GM13977 (cell line): ENCODE results near the gene SPAG5.
A peak's percentile ranks its signal among the peaks of the same experiment; 100 is the strongest.

ENCODE experiments used
- DNase-seq: peaks from one replicate; pipeline ENCODE4 v3.0.0; 2012; ENCODE audit warnings: low spot score
- in situ Hi-C: fragments of 300-500 bp; cut with MboI; formaldehyde crosslinking; loops from one replicate; pipeline ENCODE4 v1.12.0; 2022; ENCODE audit warnings: low sequenced_read_pairs, low pct_unique_long_range_greater_than_20kb, mixed read lengths, inconsistent platforms; ENCODE audit not compliant: unreplicated experiment
- TF ChIP-seq, protein P1 (sequence below): IDR thresholded peaks from 2 replicates; pipeline ENCODE4 v1.5.1; 2012; ENCODE audit warnings: mild to moderate bottlenecking, control low read depth; ENCODE audit not compliant: insufficient read depth; ENCODE audit errors: extremely low read depth, missing control alignments

Gene SPAG5

DNA sequence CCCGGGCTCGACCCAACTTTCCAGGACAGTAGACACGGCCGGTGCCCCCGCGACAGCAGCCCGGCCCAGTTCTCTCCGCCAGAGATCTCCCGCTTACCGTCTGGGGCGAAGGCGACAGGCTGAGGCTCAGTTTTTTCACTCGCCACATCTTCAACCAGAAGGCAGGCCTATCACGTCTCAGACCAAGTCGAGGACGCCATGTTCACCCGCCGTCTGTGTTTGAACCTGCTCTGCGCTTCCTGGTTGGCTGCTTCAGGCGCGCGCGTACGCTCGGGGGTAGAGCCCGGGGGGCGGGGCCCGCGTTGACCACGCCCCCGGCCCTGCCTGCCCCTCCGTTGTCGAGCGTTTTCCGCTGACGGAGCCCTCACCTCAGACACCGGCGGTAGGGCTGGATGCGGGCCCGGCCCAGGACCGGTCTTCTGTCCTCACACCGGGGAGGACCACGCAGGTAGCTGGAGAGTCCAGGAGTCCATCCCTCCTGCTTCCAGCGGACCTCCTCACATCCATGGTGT, at the start of gene SPAG5:
TSS of gene SPAG5 (minus strand) at position 227 of the 512 bp plus-strand sequence. CDS start at position 148, 79 bp downstream.
- peak; percentile 98 for DNase-seq
- in situ Hi-C loops, result no loop called here
- TF ChIP-seq, protein P1, sequence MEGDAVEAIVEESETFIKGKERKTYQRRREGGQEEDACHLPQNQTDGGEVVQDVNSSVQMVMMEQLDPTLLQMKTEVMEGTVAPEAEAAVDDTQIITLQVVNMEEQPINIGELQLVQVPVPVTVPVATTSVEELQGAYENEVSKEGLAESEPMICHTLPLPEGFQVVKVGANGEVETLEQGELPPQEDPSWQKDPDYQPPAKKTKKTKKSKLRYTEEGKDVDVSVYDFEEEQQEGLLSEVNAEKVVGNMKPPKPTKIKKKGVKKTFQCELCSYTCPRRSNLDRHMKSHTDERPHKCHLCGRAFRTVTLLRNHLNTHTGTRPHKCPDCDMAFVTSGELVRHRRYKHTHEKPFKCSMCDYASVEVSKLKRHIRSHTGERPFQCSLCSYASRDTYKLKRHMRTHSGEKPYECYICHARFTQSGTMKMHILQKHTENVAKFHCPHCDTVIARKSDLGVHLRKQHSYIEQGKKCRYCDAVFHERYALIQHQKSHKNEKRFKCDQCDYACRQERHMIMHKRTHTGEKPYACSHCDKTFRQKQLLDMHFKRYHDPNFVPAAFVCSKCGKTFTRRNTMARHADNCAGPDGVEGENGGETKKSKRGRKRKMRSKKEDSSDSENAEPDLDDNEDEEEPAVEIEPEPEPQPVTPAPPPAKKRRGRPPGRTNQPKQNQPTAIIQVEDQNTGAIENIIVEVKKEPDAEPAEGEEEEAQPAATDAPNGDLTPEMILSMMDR, result no peak

- TF ChIP-seq, protein P1, result no peak
- DNase-seq, result no peak
- in situ Hi-C loops, result no loop called here
These were observed 47.4 kb upstream of the SPAG5 start for GRCh38 chr17:28646039-28646754.

GRCh38 chr17:28645576-28645939, 46.7 kb upstream of the SPAG5 start:
- in situ Hi-C loops, result no loop called here
- TF ChIP-seq, protein P1, result no peak

GRCh38 chr17:28644787-28645575, 46.2 kb upstream of the SPAG5 start, which contains the start of gene BLTP2:
Gene BLTP2, minus strand, starts transcription at chr17:28645158. Its CDS starts 102 bp downstream, at chr17:28645056.
- in situ Hi-C loops, result no loop called here
- DNase-seq, result peak; percentile 99
- TF ChIP-seq, protein P1, result no peak

More at GRCh38 chr17:28645576-28645939, 46.7 kb upstream of the SPAG5 start:
- no peak for DNase-seq

DNA sequence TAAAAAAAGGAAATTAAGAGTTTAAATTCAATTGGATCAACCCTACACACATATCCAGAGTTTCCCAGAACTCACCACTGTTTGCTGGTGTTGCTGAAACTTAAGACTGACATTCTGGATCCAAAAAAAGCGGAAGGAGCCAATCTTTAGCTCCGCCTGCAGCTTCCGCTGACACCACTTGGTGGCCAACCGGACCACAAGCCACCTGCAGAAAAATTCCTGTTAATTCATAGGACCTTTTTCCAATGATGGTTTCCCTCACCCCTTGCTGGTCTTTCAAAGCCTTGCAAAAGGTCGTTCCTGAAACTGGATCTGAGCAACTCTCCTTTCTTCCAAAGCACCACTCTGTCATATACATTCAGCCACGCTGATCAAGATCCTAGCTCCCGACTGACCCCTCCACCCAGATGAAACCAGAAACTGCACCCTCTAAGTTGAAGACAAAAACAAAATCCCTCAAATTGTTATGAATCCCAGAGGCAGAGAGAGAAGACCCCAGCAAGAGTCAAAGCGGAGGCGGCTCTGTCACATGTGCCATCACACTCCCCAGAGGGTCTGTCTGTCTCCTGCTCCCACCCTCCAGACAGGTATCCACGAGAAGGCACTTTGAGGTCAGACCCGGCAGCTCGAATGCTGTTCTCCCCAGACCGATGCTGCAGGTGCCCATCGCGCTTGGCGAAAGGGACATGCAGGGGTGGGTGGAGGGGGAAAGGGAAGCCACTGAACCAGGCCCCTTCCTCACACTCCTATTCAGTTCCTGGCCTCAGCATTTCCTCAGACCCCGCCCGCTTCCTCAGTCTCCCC, 45.4 kb upstream of the SPAG5 start:
- in situ Hi-C loops, result no loop called here
- TF ChIP-seq, protein P1, result peak; percentile 39
- DNase-seq, result peak; percentile 64

GRCh38 chr17:28641579-28641978, 42.8 kb upstream of the SPAG5 start:
- in situ Hi-C loops, result no loop called here
- TF ChIP-seq, protein P1, result no peak
- DNase-seq, result no peak
